DND-41 (cell line): Measurements from ENCODE around the gene TMED3.

ENCODE experiments used
- ATAC-seq: fragments of 200-7000 bp; cut with Tn5 transposase; 3 replicates; pipeline ENCODE4 v1.9.1; 2021; ENCODE audit warnings: low read depth; ENCODE audit not compliant: insufficient read depth
- DNase-seq: peaks from one replicate; pipeline ENCODE4 v3.0.0-alpha.2; 2020
- H2AFZ ChIP-seq: 2 replicates; pipeline ENCODE4 v1.6.0; 2012; ENCODE audit warnings: low read depth, low read length
- H3K27ac ChIP-seq: 2 replicates; pipeline ENCODE4 v1.5.1; 2012; ENCODE audit warnings: low read length, inconsistent platforms
- H3K27me3 ChIP-seq: fragments of 200-600 bp; sonication (generic); 2 replicates; pipeline ENCODE4 v1.6.0; 2012; ENCODE audit warnings: low read length, mild to moderate bottlenecking, inconsistent platforms; ENCODE audit not compliant: insufficient read depth, poor library complexity
- H3K36me3 ChIP-seq: 2 replicates; pipeline ENCODE4 v1.5.1; 2012; ENCODE audit warnings: low read length, inconsistent platforms; ENCODE audit not compliant: insufficient read depth
- H3K4me1 ChIP-seq: 2 replicates; pipeline ENCODE4 v1.5.1; 2012; ENCODE audit warnings: mild to moderate bottlenecking, low read length; ENCODE audit not compliant: insufficient read depth
- H3K4me2 ChIP-seq: 2 replicates; pipeline ENCODE4 v1.6.0; 2012; ENCODE audit warnings: mild to moderate bottlenecking, moderate library complexity, low read length, inconsistent platforms; ENCODE audit not compliant: insufficient read depth
- H3K4me3 ChIP-seq, 2 experiments: fragments of 200-600 bp in 1 of 2; shearing (Covaris generic) in 1 of 2; 2 replicates each; pipeline ENCODE4 v1.5.1; 2012 to 2016; ENCODE audit warnings: inconsistent platforms in 2 of 2, low read length in 2 of 2, mild to moderate bottlenecking in 2 of 2, low read depth in 1 of 2, moderate library complexity in 1 of 2
- H3K79me2 ChIP-seq: 2 replicates; pipeline ENCODE4 v1.6.0; 2012; ENCODE audit warnings: low read length, inconsistent platforms; ENCODE audit not compliant: insufficient read depth
- H3K9ac ChIP-seq: 2 replicates; pipeline ENCODE4 v1.6.0; 2012; ENCODE audit warnings: low read depth, mild to moderate bottlenecking, inconsistent platforms, low read length, moderate library complexity
- H3K9me3 ChIP-seq: 2 replicates; pipeline ENCODE4 v1.5.1; 2012; ENCODE audit warnings: low read length, moderate library complexity, mild to moderate bottlenecking, inconsistent platforms; ENCODE audit not compliant: insufficient read depth, severe bottlenecking
- H4K20me1 ChIP-seq: 2 replicates; pipeline ENCODE4 v1.6.0; 2012; ENCODE audit warnings: low read length; ENCODE audit not compliant: insufficient read depth
- CTCF ChIP-seq: IDR thresholded peaks from 2 replicates; pipeline ENCODE4 v1.5.1; 2012; ENCODE audit warnings: borderline replicate concordance, low read length, moderate library complexity, mild to moderate bottlenecking; ENCODE audit not compliant: poor library complexity, severe bottlenecking; ENCODE audit errors: extremely low read depth
- EZH2 ChIP-seq: IDR thresholded peaks from 3 replicates; pipeline ENCODE4 v1.6.1; 2012; ENCODE audit warnings: borderline replicate concordance, low read depth, mild to moderate bottlenecking, moderate library complexity, low read length, inconsistent platforms; ENCODE audit not compliant: severe bottlenecking

The TMED3 gene

GRCh38 chr15:79310612-79310984, 314 bp upstream of the TMED3 start:
- ATAC-seq (peak; percentile 75; the same call in 1 of the 3 replicates), DNase-seq (no peak)
- peak overlapping the region; percentile 47 to 91; a peak in 3 of 4 replicates for H3K4me3 ChIP-seq
- H3K27me3 ChIP-seq = no peaks in the 10 kb centered on the region
- H3K9ac ChIP-seq = peak overlapping the region; percentile 84
- H3K27ac ChIP-seq = no peak overlapping the region
- no peaks in the 10 kb centered on the region for H3K9me3 ChIP-seq
- H3K79me2 ChIP-seq = peaks cover 33% of the 10 kb centered on the region
- H3K4me2 ChIP-seq = peak overlapping the region; percentile 89
- H3K4me1 ChIP-seq = peaks cover 30% of the 10 kb centered on the region
- TF ChIP-seq CTCF (no peak), EZH2 (no peak)
- peak overlapping the region; percentile 92 for H2AFZ ChIP-seq
- H4K20me1 ChIP-seq = peaks cover 4% of the 10 kb centered on the region; the same call in 1 of the 2 replicates
- H3K36me3 ChIP-seq = peaks cover 29% of the 10 kb centered on the region

- Histone ChIP-seq H3K27me3 (no peaks in the 10 kb centered on the region), H2AFZ (peak overlapping the region; percentile 86), H3K4me1 (peaks cover 30% of the 10 kb centered on the region), H3K9ac (peak overlapping the region; percentile 84), H3K27ac (peak overlapping the region; percentile 78), H3K4me2 (peak overlapping the region; percentile 89), H3K9me3 (no peaks in the 10 kb centered on the region), H3K36me3 (peaks cover 44% of the 10 kb centered on the region), H3K4me3 (peak overlapping the region; percentile 47 to 91), H3K79me2 (peaks cover 40% of the 10 kb centered on the region), H4K20me1 (peaks cover 7% of the 10 kb centered on the region; the same call in 1 of the 2 replicates)
- no peak for TF ChIP-seq EZH2
- TF ChIP-seq CTCF = no peak
- no peak for ATAC-seq
- no peak for DNase-seq
These were observed 1.1 kb downstream of the TMED3 start for GRCh38 chr15:79311901-79312553.

GRCh38 chr15:79314186-79314585, 3.3 kb downstream of the TMED3 start:
- TF ChIP-seq EZH2 (no peak), CTCF (no peak)
- Histone ChIP-seq H3K79me2 (peaks cover 57% of the 10 kb centered on the region), H2AFZ (no peak overlapping the region), H3K36me3 (peaks cover 65% of the 10 kb centered on the region), H3K4me1 (peaks cover 30% of the 10 kb centered on the region), H4K20me1 (peaks cover 20% of the 10 kb centered on the region; the same call in 1 of the 2 replicates), H3K9ac (no peak overlapping the region), H3K27ac (no peak overlapping the region), H3K4me3 (no peak overlapping the region), H3K27me3 (no peaks in the 10 kb centered on the region), H3K4me2 (0 out of 2 replicates have a peak overlapping the region, but pooled peaks have one; percentile 2), H3K9me3 (no peaks in the 10 kb centered on the region)
- ATAC-seq = no peak
- DNase-seq = no peak
